ENCODE results near the gene SNX24. TPM values are rescaled to one million over a fixed set of nuclear protein-coding genes. Genes with fewer than 3 reads are reported as not detected.

The SNX24 gene
- total RNA-seq, 1 donor from 2014 or later = 21.0 TPM

DNA sequence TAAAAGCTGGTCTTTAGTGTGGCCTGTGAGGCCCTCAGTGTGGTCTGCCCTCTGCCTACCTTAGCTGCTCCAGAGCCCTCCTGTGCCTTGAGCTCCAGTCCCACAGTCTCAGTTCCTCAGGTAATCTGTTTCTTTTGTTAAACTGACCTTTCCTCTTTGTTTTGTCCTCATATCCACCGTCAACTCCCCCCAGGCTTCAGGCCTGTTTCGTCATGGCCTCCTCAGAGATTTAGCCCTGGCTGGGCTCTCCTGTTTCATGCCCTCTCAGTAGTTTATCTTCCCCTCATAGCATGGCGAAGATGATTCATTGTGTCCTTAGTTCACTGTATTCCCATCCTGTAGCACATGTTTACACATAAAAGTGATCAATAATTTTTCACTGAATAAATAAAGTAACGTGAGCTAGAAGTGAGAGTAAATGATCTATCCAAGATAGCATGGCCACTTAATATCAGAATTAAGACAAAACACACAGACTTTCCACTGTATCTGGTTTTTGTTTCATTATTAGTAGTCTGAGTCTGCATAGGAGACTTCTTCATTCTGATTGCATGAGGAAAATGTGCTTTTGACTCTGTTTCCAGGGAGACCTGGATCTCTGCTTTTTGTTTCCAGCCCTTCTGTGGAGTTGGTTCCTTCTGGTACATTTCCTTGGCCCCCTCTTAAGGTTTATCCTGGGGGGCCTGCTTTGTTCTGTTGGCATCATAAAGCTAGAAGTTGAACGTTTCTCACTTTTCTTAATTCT, 70.5 kb downstream of the SNX24 start:
- no peak overlapping the region for H3K4me3 Mint-ChIP-seq
- no peak overlapping the region for H3K27ac Mint-ChIP-seq
- TF ChIP-seq EZH2phosphoT487 (IDR thresholded peaks at IDR 0.05) (no peak), EZH2 (IDR thresholded peaks at IDR 0.05) (no peak), CTCF (IDR thresholded peaks at IDR 0.05) (no peak)

DNA sequence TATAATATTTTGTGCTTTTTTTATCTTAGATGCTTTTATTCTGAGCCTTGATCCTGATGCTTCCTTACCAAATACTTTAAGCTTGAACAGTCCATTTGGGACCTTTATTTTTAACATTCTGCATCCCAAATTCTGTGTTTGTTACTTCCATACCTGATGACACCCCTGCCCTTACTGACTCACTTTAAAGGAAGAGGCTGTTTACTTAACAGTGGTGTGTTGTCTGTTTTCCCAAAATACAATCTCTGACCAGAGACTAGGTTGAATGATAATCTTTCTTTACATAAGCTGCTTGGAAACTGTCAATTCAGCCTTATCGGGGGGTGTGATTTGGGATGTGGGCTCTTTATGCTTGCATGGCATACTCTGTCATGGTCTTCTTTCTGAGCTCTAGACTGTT, 71.1 kb downstream of the SNX24 start:
- Histone ChIP-seq H3K4me1 (peaks cover 4% of the 10 kb centered on the region), H3K9me3 (ENCODE audit: low read depth) (no peaks in the 10 kb centered on the region), H4K20me1 (ENCODE audit: low read depth) (no peaks in the 10 kb centered on the region), H3K27me3 (no peaks in the 10 kb centered on the region), H3F3A (ENCODE audit: low read depth) (no peaks in the 10 kb centered on the region), H3K79me2 (ENCODE audit: low read depth) (no peaks in the 10 kb centered on the region), H3K4me2 (no peak overlapping the region), H3K27ac (no peak overlapping the region), H2AFZ (replicated peaks) (no peak overlapping the region), H3K9ac (no peak overlapping the region), H3K4me3 (no peak overlapping the region), H3K36me3 (no peaks in the 10 kb centered on the region)
- Mint-ChIP-seq H3K36me3 (peaks cover 12% of the 10 kb centered on the region), H3K9me3 (peaks cover 15% of the 10 kb centered on the region), H3K4me3 (no peak overlapping the region), H3K4me1 (peaks cover 16% of the 10 kb centered on the region), H3K27me3 (ENCODE audit: insufficient read depth, low read depth) (peaks cover 4% of the 10 kb centered on the region), H3K27ac (no peak overlapping the region)
- TF ChIP-seq EZH2phosphoT487 (IDR thresholded peaks at IDR 0.05) (no peak), EZH2 (IDR thresholded peaks at IDR 0.05) (no peak), CTCF (IDR thresholded peaks at IDR 0.05) (no peak)
- DNase-seq (ENCODE audit: low spot score) = no peak

More for the DNA sequence above, 70.5 kb downstream of the SNX24 start:
- Mint-ChIP-seq H3K9me3 (peaks cover 15% of the 10 kb centered on the region), H3K36me3 (peaks cover 12% of the 10 kb centered on the region), H3K27me3 (ENCODE audit: insufficient read depth, low read depth) (peaks cover 4% of the 10 kb centered on the region), H3K4me1 (peaks cover 13% of the 10 kb centered on the region)
- H3F3A ChIP-seq (ENCODE audit: low read depth) = no peaks in the 10 kb centered on the region
- no peaks in the 10 kb centered on the region for H3K36me3 ChIP-seq
- no peaks in the 10 kb centered on the region for H3K79me2 ChIP-seq (ENCODE audit: low read depth)
- H3K9ac ChIP-seq = no peak overlapping the region
- DNase-seq (ENCODE audit: low spot score) = no peak
- no peaks in the 10 kb centered on the region for H3K9me3 ChIP-seq (ENCODE audit: low read depth)
- no peak overlapping the region for H3K27ac ChIP-seq
- peaks cover 4% of the 10 kb centered on the region for H3K4me1 ChIP-seq
- H2AFZ ChIP-seq (replicated peaks) = no peak overlapping the region
- no peaks in the 10 kb centered on the region for H4K20me1 ChIP-seq (ENCODE audit: low read depth)
- no peak overlapping the region for H3K4me2 ChIP-seq
- no peak overlapping the region for H3K4me3 ChIP-seq
- H3K27me3 ChIP-seq = no peaks in the 10 kb centered on the region

DNA sequence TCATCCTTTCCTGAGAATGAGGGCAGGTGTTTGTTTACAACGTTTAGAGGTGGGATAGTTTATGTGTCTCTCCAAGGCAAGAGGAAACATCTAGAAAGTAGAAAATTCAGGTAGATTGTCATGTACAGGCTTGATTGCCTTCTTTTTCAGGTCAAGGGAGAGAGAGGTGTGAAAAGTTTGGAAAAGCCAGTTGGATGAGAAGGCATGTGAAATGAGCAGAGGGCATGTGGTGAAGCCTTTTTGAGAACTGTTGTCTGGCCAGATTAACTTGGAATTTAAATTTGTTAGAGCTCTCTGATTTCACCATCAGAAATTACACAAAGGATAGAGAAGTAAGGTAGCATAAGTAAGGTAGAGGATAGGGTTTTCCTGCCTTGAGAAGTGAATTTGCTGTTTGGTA, 74.6 kb downstream of the SNX24 start:
- peaks cover 20% of the 10 kb centered on the region for H3K4me1 Mint-ChIP-seq
- no peak overlapping the region for H3K4me3 Mint-ChIP-seq
- TF ChIP-seq CTCF (IDR thresholded peaks at IDR 0.05) (no peak), EZH2 (IDR thresholded peaks at IDR 0.05) (no peak), EZH2phosphoT487 (IDR thresholded peaks at IDR 0.05) (no peak)
- Histone ChIP-seq H3K4me3 (no peak overlapping the region), H3F3A (ENCODE audit: low read depth) (no peaks in the 10 kb centered on the region), H3K4me1 (peaks cover 7% of the 10 kb centered on the region), H3K4me2 (no peak overlapping the region), H3K27ac (no peak overlapping the region), H3K27me3 (no peaks in the 10 kb centered on the region), H3K79me2 (ENCODE audit: low read depth) (no peaks in the 10 kb centered on the region), H3K9ac (no peak overlapping the region), H4K20me1 (ENCODE audit: low read depth) (no peaks in the 10 kb centered on the region), H3K9me3 (ENCODE audit: low read depth) (no peaks in the 10 kb centered on the region), H3K36me3 (no peaks in the 10 kb centered on the region), H2AFZ (replicated peaks) (no peak overlapping the region)
- peaks cover 2% of the 10 kb centered on the region for H3K27me3 Mint-ChIP-seq (ENCODE audit: insufficient read depth, low read depth)
- no peak for DNase-seq (ENCODE audit: low spot score)
- peaks cover 12% of the 10 kb centered on the region for H3K36me3 Mint-ChIP-seq
- H3K27ac Mint-ChIP-seq = no peak overlapping the region
- peaks cover 6% of the 10 kb centered on the region for H3K9me3 Mint-ChIP-seq

Measured in neural progenitor cell (in vitro differentiated cells).